Fibroblast of lung (primary cell): ENCODE data around the gene UHRF2.

Source experiments
- CTCF ChIP-seq, 2 donors: IDR thresholded peaks in 1 of 2; conservative IDR thresholded peaks in 1 of 2; 1 replicate in 1 of 2; 2 replicates in 1 of 2; pipeline ENCODE4 v1.5.1; 2011 to 2012; ENCODE audit warnings: low read length in 2 of 2, control low read depth in 1 of 2, inconsistent platforms in 1 of 2, low read depth in 1 of 2, mild to moderate bottlenecking in 1 of 2
- EZH2 ChIP-seq: IDR thresholded peaks from 2 replicates; pipeline ENCODE4 v1.5.1; 2012; ENCODE audit warnings: low read length, control low read depth, mild to moderate bottlenecking; ENCODE audit errors: missing control alignments

- TF ChIP-seq CTCF (conservative IDR thresholded peaks at IDR 0.05 in 1 of 2, IDR thresholded peaks at IDR 0.05 in 1 of 2; ENCODE audit: low read depth in 1 of 2, low read length in 2 of 2) (no peak), EZH2 (no peak)
Measured at GRCh38 chr9:6449645-6450044, 36.6 kb downstream of the UHRF2 start.
